ENCODE measurements around the gene SMC5. TPM values are rescaled to one million over a fixed set of nuclear protein-coding genes. Genes with fewer than 3 reads are reported as not detected.

SMC5 gene
- total and polyA plus RNA-seq, 2 of the 8 experiments (the other 6 are each of a cell fraction or from before 2014, with no cell fraction given) = 4.5 to 22.6 TPM

DNA sequence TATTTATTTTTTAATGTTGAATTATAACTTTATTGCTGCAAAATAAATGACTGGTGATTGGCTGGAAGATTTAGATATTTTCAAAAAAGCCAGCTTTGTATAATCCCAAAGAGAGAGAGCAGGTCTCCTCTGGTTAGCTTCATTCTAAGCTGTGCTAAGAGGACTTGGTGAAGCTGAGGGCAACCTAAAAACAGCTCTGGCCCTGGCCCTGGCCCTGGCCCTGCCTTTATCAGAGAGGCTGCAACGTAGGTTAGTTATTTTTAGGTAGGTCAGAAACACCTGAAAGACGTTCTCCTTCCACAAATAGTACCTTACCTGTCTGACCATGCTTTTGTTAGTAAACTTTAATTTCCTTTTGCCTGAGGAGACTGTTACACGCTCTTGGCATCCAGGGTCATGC, 97.0 kb downstream of the SMC5 start:
- no peaks in the 10 kb centered on the region for H4K20me1 ChIP-seq (replicated peaks in 1 of 2; ENCODE audit: control insufficient read depth in 1 of 2, insufficient read depth in 2 of 2, low read length in 2 of 2)
- no peaks in the 10 kb centered on the region for H3K4me1 ChIP-seq (replicated peaks in 1 of 4; ENCODE audit: control insufficient read depth in 3 of 4, insufficient read depth in 4 of 4, low read length in 3 of 4)
- FAIRE-seq (no peak), DNase-seq (ENCODE audit: low read depth in 1 of 2, low spot score in 2 of 2) (no peak)
- no peak overlapping the region for H3K14ac ChIP-seq (ENCODE audit: insufficient read length)
- POLR2A ChIA-PET (ENCODE audit: partially characterized antibody) = no interaction called here
- no peak overlapping the region for H2AFZ ChIP-seq (ENCODE audit: low read length)
- CTCF ChIA-PET (ENCODE audit: partially characterized antibody) = interaction anchor here (1.0 to 1.1 kb wide), 2 partner anchors 10 to 59 kb away, joined by 3 read pairs; no protein-coding TSS in a partner anchor
- no peak overlapping the region for H3K23ac ChIP-seq (ENCODE audit: insufficient read length)
- no peaks in the 10 kb centered on the region for H3K79me2 ChIP-seq (ENCODE audit: control insufficient read depth in 1 of 2, insufficient read depth in 2 of 2, low read length in 2 of 2)
- no peak overlapping the region for H2BK12ac ChIP-seq (ENCODE audit: low read depth, low read length)
- no peaks in the 10 kb centered on the region for H3K23me2 ChIP-seq (ENCODE audit: low read depth, low read length)
- TF ChIP-seq SP2 (IDR thresholded peaks at IDR 0.05; ENCODE audit: low read length) = no peak
- TF ChIP-seq HDAC6 (IDR thresholded peaks at IDR 0.05; ENCODE audit: low read depth, low read length) = no peak
- TF ChIP-seq SAP30 (IDR thresholded peaks at IDR 0.05; ENCODE audit: insufficient read depth, insufficient replicate concordance, low read length) = no peak
- TF ChIP-seq GTF2F1 (IDR thresholded peaks at IDR 0.05; ENCODE audit: borderline replicate concordance, low read depth, low read length) = no peak
- no peak for TF ChIP-seq CHD1 (IDR thresholded peaks at IDR 0.05; ENCODE audit: low read depth, low read length)
- no peak overlapping the region for H3K56ac ChIP-seq (replicated peaks; ENCODE audit: insufficient read length, low read depth, low read length)
- no peak overlapping the region for H2BK15ac ChIP-seq (ENCODE audit: low read length)
- H3K4ac ChIP-seq (replicated peaks; ENCODE audit: insufficient read length, low read depth, low read length) = no peak overlapping the region
- no peak overlapping the region for H4K8ac ChIP-seq (ENCODE audit: extremely low read depth, insufficient read depth, low read length)
- H3K18ac ChIP-seq (ENCODE audit: extremely low read depth, low read length) = no peak overlapping the region
- H2AK5ac ChIP-seq (ENCODE audit: low read depth, low read length) = no peak overlapping the region
- WGBS, 2 experiments (ENCODE audit: extremely low coverage in 1 of 2, insufficient coverage in 1 of 2, insufficient read length in 1 of 2, insufficient replicate concordance in 2 of 2, low coverage in 1 of 2, low lambda C conversion rate in 2 of 2, missing lambda C conversion rate in 1 of 2) = 96% methylated on average over 3 of the region's 3 CpGs; no CpG with 5 or more reads in 1 of the 2 experiments
- no peak overlapping the region for H3K27ac ChIP-seq (ENCODE audit: low read depth, low read length)
- H3K36me3 ChIP-seq (ENCODE audit: control insufficient read depth in 2 of 4, insufficient read depth in 4 of 4, low read length in 3 of 4) = peaks cover 0 to 10% (median under 1%) of the 10 kb centered on the region in 4 experiments; a peak in 1 of 8 replicates
- no peak overlapping the region for H3K4me2 ChIP-seq (ENCODE audit: insufficient read depth in 1 of 2, low read depth in 2 of 2, low read length in 2 of 2)
- H4K5ac ChIP-seq (ENCODE audit: insufficient read length, low read depth, low read length) = no peak overlapping the region
- no peak overlapping the region for H2BK20ac ChIP-seq (ENCODE audit: low read length)
- H4K91ac ChIP-seq (replicated peaks; ENCODE audit: insufficient read length, low read length) = no peak overlapping the region
- H2BK5ac ChIP-seq (ENCODE audit: low read depth, low read length) = no peak overlapping the region
- H3K4me3 ChIP-seq (ENCODE audit: extremely low read depth in 1 of 4, insufficient read depth in 2 of 4, low read depth in 3 of 4, low read length in 4 of 4) = no peak overlapping the region
- H3K9ac ChIP-seq (replicated peaks in 1 of 4; ENCODE audit: extremely low read depth in 1 of 4, low read depth in 3 of 4, low read length in 3 of 4) = no peak overlapping the region
- no peak overlapping the region for H2BK120ac ChIP-seq (replicated peaks; ENCODE audit: low read depth, low read length)
- no peaks in the 10 kb centered on the region for H3K27me3 ChIP-seq (replicated peaks in 1 of 4; ENCODE audit: control insufficient read depth in 3 of 4, extremely low read depth in 1 of 4, insufficient read depth in 3 of 4, low read length in 3 of 4)
- no peaks in the 10 kb centered on the region for H3K9me3 ChIP-seq (ENCODE audit: insufficient read depth in 2 of 2, low read depth in 1 of 2, low read length in 1 of 2)
- no peaks in the 10 kb centered on the region for H3K79me1 ChIP-seq (ENCODE audit: low read depth, low read length)
